Osteoblast (primary cell): ENCODE data around the gene SFMBT2. TPM values are rescaled to one million over a fixed set of nuclear protein-coding genes. Genes with fewer than 3 reads are reported as not detected.

Experiments used
- DNase-seq: peaks from one replicate; pipeline ENCODE4 v3.0.0; 2011; ENCODE audit warnings: low spot score, mixed read lengths; ENCODE audit not compliant: insufficient read length; ENCODE audit errors: missing footprints
- H2AFZ ChIP-seq: 2 replicates; pipeline ENCODE4 v1.6.0; 2011; ENCODE audit warnings: mild to moderate bottlenecking, low read length
- H3K27ac ChIP-seq: 2 replicates; pipeline ENCODE4 v1.5.1; 2011; ENCODE audit warnings: mild to moderate bottlenecking, low read depth, low read length, moderate library complexity
- H3K27me3 ChIP-seq: 2 replicates; pipeline ENCODE4 v1.6.0; 2012; ENCODE audit warnings: mild to moderate bottlenecking, control low read depth, inconsistent platforms, low read length, moderate library complexity; ENCODE audit not compliant: insufficient read depth
- H3K36me3 ChIP-seq: 2 replicates; pipeline ENCODE4 v1.5.1; 2011; ENCODE audit warnings: mild to moderate bottlenecking, low read length, control low read depth, moderate library complexity; ENCODE audit not compliant: insufficient read depth
- H3K4me1 ChIP-seq: 2 replicates; pipeline ENCODE4 v1.5.1; 2011; ENCODE audit warnings: mild to moderate bottlenecking, low read length, control low read depth, moderate library complexity; ENCODE audit not compliant: insufficient read depth
- H3K4me2 ChIP-seq: 2 replicates; pipeline ENCODE4 v1.6.0; 2011; ENCODE audit warnings: mild to moderate bottlenecking, low read length; ENCODE audit not compliant: insufficient read depth
- H3K4me3 ChIP-seq: fragments of 200-600 bp; sonication (generic); 3 replicates; pipeline ENCODE4 v1.5.1; 2012; ENCODE audit warnings: mild to moderate bottlenecking, low read length, inconsistent platforms; ENCODE audit not compliant: insufficient read depth
- H3K79me2 ChIP-seq: 2 replicates; pipeline ENCODE4 v1.6.0; 2012; ENCODE audit warnings: mild to moderate bottlenecking, low read length, control low read depth, inconsistent platforms; ENCODE audit not compliant: insufficient read depth
- H3K9me3 ChIP-seq: 2 replicates; pipeline ENCODE4 v1.5.1; 2011; ENCODE audit warnings: low read depth, low read length, control low read depth
- H4K20me1 ChIP-seq: 2 replicates; pipeline ENCODE4 v1.6.0; 2012; ENCODE audit warnings: mild to moderate bottlenecking, low read length, control low read depth; ENCODE audit not compliant: insufficient read depth
- total RNA-seq: library from RNA; depleted of rRNA; stranded (reverse); fragments of >200 nt; gene quantifications from 2 replicates; pipeline ENCODE4 v1.2.3, GENCODE V29; 2012
- TF ChIP-seq, protein P1 (sequence below): IDR thresholded peaks from 2 replicates; pipeline ENCODE4 v1.5.1; 2011; ENCODE audit warnings: mild to moderate bottlenecking, low read depth, low read length, moderate library complexity; ENCODE audit errors: extremely low read depth

SFMBT2 gene
- total RNA-seq, 1 donor = under 0.01 TPM

DNA sequence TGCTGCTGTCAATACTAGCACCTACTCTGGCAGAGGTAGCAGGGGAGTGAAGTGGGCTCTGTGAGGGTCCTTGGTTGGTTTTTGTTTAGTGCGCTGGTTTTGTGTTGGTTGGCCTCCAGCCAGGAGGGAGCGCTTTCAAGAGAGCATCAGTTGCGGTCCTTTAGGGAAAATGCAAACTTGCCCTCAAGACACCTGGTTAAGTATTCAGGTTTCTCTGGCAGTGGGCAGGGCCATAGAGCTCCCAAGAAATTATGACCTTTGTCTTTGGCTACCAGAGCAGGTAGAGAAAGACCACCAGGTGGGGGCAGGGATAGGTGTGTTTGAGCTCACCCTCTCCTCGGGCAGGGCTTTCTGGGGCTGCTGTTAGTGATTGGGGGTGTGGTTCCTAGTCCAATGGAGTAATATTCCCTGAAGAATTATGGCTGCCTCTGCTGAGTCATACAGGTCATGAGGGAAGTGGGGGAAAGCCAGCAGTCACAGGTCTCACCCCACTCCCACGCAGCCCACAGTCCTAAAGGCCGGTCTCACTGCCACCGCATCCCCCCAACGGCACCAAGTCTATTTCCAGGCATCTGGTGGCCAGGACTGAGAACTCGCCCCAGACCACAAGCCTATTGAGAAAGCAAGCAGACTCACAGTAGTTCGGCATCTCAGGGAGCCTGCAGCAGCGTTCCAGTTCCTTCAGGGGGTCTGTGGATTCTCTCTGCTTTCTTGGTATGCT is 280.5 kb downstream of the SFMBT2 start:
- no peak overlapping the region for H3K4me2 ChIP-seq
- H4K20me1 ChIP-seq = no peaks in the 10 kb centered on the region
- H3K4me1 ChIP-seq = no peaks in the 10 kb centered on the region
- no peaks in the 10 kb centered on the region for H3K79me2 ChIP-seq
- H3K9me3 ChIP-seq = no peaks in the 10 kb centered on the region
- DNase-seq = no peak
- no peak overlapping the region for H3K4me3 ChIP-seq
- H3K27ac ChIP-seq = no peak overlapping the region
- no peaks in the 10 kb centered on the region for H3K36me3 ChIP-seq
- TF ChIP-seq, protein P1, sequence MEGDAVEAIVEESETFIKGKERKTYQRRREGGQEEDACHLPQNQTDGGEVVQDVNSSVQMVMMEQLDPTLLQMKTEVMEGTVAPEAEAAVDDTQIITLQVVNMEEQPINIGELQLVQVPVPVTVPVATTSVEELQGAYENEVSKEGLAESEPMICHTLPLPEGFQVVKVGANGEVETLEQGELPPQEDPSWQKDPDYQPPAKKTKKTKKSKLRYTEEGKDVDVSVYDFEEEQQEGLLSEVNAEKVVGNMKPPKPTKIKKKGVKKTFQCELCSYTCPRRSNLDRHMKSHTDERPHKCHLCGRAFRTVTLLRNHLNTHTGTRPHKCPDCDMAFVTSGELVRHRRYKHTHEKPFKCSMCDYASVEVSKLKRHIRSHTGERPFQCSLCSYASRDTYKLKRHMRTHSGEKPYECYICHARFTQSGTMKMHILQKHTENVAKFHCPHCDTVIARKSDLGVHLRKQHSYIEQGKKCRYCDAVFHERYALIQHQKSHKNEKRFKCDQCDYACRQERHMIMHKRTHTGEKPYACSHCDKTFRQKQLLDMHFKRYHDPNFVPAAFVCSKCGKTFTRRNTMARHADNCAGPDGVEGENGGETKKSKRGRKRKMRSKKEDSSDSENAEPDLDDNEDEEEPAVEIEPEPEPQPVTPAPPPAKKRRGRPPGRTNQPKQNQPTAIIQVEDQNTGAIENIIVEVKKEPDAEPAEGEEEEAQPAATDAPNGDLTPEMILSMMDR = no peak
- no peaks in the 10 kb centered on the region for H3K27me3 ChIP-seq
- H2AFZ ChIP-seq = no peak overlapping the region

DNA sequence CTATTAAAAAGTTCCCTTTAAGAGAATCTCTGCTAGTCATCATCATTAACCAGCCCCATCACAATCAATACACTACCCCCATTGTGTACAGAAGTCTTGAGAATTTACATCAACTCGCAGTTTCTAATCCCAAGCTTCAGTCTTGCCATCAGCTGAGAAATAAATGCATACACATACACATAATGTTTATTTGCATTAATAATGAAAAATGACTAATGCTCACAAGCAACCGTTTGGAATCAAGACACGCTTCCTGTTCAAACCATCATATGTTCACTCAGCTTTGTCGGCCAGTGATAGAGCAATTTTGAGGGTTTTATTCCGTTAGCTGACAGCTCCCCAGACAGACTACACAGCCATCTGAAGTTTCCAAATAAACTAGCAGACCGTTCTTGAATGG is 287.1 kb downstream of the SFMBT2 start:
- no peak overlapping the region for H3K4me3 ChIP-seq
- H4K20me1 ChIP-seq = no peaks in the 10 kb centered on the region
- no peak overlapping the region for H3K4me2 ChIP-seq

GRCh38 chr10:7122561-7122960 is 288.3 kb downstream of the SFMBT2 start:
- no peaks in the 10 kb centered on the region for H3K4me1 ChIP-seq
- no peaks in the 10 kb centered on the region for H3K36me3 ChIP-seq
- no peak overlapping the region for H3K4me3 ChIP-seq
- H3K27me3 ChIP-seq = no peaks in the 10 kb centered on the region
- no peaks in the 10 kb centered on the region for H3K9me3 ChIP-seq
- no peak for DNase-seq
- TF ChIP-seq, protein P1 = no peak
- H3K79me2 ChIP-seq = no peaks in the 10 kb centered on the region
- H3K4me2 ChIP-seq = no peak overlapping the region
- H3K27ac ChIP-seq = no peak overlapping the region
- no peak overlapping the region for H2AFZ ChIP-seq
- no peaks in the 10 kb centered on the region for H4K20me1 ChIP-seq

More for the DNA sequence above, 287.1 kb downstream of the SFMBT2 start:
- Histone ChIP-seq H3K27me3 (no peaks in the 10 kb centered on the region), H3K9me3 (no peaks in the 10 kb centered on the region), H3K4me1 (no peaks in the 10 kb centered on the region), H3K27ac (no peak overlapping the region), H2AFZ (no peak overlapping the region), H3K79me2 (no peaks in the 10 kb centered on the region), H3K36me3 (no peaks in the 10 kb centered on the region)
- TF ChIP-seq, protein P1 = no peak
- no peak for DNase-seq

GRCh38 chr10:7121154-7121797 is 289.6 kb downstream of the SFMBT2 start:
- no peaks in the 10 kb centered on the region for H3K27me3 ChIP-seq
- no peaks in the 10 kb centered on the region for H3K9me3 ChIP-seq
- H2AFZ ChIP-seq = no peak overlapping the region
- no peaks in the 10 kb centered on the region for H3K36me3 ChIP-seq
- H3K79me2 ChIP-seq = no peaks in the 10 kb centered on the region
- no peak overlapping the region for H3K4me2 ChIP-seq
- DNase-seq = no peak
- no peak overlapping the region for H3K27ac ChIP-seq
- no peak overlapping the region for H3K4me3 ChIP-seq
- TF ChIP-seq, protein P1 = no peak
- H4K20me1 ChIP-seq = no peaks in the 10 kb centered on the region
- H3K4me1 ChIP-seq = no peaks in the 10 kb centered on the region
